Fibroblast of skin of left biceps (primary cell): ENCODE results near the gene GNB1L.

Experiments
- DNase-seq, 2 experiments: peaks; one replicate each; pipeline ENCODE4 v3.0.0-alpha.2; 2013; ENCODE audit warnings: low read depth in 2 of 2

Gene GNB1L

GRCh38 chr22:19748991-19749664 lies 105.5 kb downstream of the GNB1L start:
- DNase-seq, result no peak

- no peak for DNase-seq
Measured at GRCh38 chr22:19748139-19748538, 106.5 kb downstream of the GNB1L start.

GRCh38 chr22:19747551-19747950 lies 107.1 kb downstream of the GNB1L start:
- no peak for DNase-seq

GRCh38 chr22:19746726-19747125 lies 107.9 kb downstream of the GNB1L start:
- DNase-seq, result no peak

- DNase-seq, result no peak
Measured at GRCh38 chr22:19745155-19746101, 109.2 kb downstream of the GNB1L start.

- DNase-seq, result no peak
Measured at GRCh38 chr22:19744350-19745006, 110.2 kb downstream of the GNB1L start.

GRCh38 chr22:19743651-19744050 lies 111.0 kb downstream of the GNB1L start:
- no peak for DNase-seq

GRCh38 chr22:19743081-19743480 lies 111.6 kb downstream of the GNB1L start:
- DNase-seq, result no peak

GRCh38 chr22:19742160-19743066 lies 112.3 kb downstream of the GNB1L start:
- no peak for DNase-seq

GRCh38 chr22:19741053-19741452 lies 113.6 kb downstream of the GNB1L start:
- DNase-seq, result no peak

- DNase-seq, result no peak
Measured at GRCh38 chr22:19740586-19740985, 114.1 kb downstream of the GNB1L start.

GRCh38 chr22:19739911-19740449 lies 114.7 kb downstream of the GNB1L start:
- DNase-seq, result no peak

- no peak for DNase-seq
Measured at GRCh38 chr22:19739448-19739895, 115.2 kb downstream of the GNB1L start.

GRCh38 chr22:19738664-19739447 lies 115.8 kb downstream of the GNB1L start:
- DNase-seq, result no peak

- no peak for DNase-seq
Measured at GRCh38 chr22:19737846-19738663, 116.6 kb downstream of the GNB1L start.

GRCh38 chr22:19735665-19736510 lies 118.8 kb downstream of the GNB1L start:
- no peak for DNase-seq

GRCh38 chr22:19734837-19735382 lies 119.8 kb downstream of the GNB1L start:
- DNase-seq, result no peak

GRCh38 chr22:19734163-19734562 lies 120.5 kb downstream of the GNB1L start:
- no peak for DNase-seq
